Stimulated activated CD4-positive, alpha-beta T cell treated with anti-CD3 and anti-CD28 coated beads, Interleukin-4, amount 100 ng/mL, for 1 hour (primary cell): ENCODE results near the gene CMTM8.

Experiments used
- DNase-seq: peaks from one replicate; pipeline ENCODE4 v3.0.0-alpha.2; 2020

CMTM8 gene

GRCh38 chr3:32236377-32236776, 2.1 kb upstream of the CMTM8 start:
- DNase-seq = no peak

DNA sequence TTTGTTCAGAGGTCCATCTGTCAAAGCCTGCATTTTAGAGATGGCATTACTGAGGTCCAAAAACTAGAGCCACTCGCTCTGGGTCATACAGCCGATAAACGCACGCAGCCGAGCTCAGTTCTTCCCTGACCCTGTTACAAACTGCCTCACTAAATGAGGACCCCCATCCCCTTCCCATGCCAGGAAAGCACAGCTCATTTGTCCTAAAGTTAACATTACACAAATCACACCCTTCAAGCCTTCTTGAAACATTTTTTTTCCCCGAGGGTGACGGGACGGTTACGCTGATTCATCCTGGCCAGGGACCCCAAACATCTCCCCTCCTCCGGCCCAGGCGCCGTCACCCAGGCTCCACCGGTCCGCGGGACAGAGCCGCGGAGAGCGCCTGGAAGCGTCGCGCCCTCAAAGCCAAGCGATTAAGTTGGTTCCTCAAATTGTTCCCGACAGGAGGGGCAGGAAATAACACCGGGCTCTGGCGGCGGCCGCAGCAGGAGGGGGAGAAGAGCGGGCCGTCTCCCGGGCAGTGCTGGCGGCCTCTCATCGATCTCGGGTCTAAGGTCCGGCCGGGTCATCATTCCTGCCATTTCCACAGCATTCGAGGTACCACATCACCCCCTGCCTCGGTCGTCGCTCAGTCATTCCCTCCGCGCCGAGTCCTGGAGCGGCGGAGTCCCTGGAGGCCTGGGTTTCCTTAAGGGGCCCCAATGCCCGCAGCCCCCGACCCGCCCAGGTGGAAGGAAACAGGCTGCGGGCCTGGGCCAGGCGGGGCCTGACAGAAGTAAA, 619 bp upstream of the CMTM8 start:
- DNase-seq = peak; percentile 4

- DNase-seq = peak; percentile 7
Measured at GRCh38 chr3:32239307-32240158, 1.1 kb downstream of the CMTM8 start.

DNA sequence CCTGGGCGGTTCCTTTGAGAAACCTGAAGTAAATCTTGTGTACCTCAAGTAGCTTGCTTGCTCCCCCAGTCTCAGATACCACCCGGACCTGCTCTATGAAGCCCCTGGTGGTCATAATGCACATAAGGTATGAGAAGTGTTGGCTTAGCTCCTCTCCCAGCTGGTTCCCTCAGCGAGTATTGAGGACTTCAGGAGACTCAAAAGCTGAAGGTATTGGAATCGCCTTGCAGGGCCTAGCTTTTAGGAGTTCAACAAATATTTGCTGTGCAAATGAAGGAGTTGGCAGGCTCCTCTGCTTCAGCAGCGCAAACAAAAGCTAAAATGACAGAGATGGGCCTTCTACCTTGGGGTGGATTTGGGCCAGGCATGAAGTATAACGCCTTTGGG, 1.7 kb downstream of the CMTM8 start:
- peak; percentile 28 for DNase-seq

DNA sequence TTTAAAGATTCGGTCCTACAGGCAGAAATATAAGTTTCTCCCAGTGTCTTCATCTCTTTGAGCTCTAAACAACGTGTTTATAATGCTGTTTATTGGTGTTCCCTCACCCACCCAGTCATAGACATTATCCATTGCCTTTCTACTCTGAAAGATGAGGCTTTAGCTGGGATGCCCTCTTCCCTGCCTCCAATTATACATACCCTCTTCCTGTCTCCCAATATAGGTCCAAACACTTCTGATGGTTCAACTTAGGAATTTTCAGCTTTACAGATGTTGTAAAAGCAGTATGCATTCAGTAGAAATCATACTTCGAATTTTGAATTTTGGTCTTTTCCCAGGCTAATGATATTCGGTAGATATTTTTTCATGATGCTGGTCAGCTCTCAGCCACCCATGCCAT, 2.6 kb downstream of the CMTM8 start:
- no peak for DNase-seq

DNA sequence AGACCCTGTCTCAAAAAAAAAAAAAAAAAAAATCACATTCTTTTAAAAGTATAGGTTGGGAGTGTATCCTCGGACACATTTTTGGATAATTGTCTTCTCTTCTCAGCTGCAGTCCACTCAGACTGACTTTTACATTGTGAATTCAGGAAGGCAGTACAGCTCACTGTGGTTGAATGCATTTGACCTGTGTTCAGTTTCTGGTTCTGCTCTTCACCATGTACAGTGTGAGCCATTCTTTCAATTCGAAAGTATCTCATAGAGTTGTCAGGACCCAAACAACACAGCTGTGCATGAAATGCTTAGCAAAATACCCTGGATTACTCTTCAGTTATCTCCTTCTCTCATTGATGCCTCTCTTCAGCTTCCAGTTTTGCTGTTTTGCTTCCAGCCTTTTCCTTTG, 5.0 kb downstream of the CMTM8 start:
- no peak for DNase-seq

DNA sequence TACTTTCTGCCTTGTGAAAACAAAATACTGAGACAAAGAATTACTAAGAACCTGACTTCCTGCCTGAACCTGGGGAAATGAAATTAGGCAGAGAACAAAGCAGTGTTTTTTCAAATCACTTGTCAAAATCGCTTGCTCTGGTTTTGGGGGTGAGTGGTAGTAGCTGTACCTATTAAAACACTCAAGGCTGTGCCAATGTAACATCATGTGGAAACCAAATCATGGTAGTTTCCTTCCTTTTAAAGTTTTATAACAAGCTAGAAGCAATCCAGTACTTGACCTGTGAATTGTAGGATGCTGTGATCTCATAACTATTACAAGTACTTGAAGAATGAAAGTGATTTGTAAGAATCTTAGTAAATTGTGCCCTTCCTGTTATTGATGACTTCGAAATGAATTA, 6.7 kb downstream of the CMTM8 start:
- no peak for DNase-seq

DNA sequence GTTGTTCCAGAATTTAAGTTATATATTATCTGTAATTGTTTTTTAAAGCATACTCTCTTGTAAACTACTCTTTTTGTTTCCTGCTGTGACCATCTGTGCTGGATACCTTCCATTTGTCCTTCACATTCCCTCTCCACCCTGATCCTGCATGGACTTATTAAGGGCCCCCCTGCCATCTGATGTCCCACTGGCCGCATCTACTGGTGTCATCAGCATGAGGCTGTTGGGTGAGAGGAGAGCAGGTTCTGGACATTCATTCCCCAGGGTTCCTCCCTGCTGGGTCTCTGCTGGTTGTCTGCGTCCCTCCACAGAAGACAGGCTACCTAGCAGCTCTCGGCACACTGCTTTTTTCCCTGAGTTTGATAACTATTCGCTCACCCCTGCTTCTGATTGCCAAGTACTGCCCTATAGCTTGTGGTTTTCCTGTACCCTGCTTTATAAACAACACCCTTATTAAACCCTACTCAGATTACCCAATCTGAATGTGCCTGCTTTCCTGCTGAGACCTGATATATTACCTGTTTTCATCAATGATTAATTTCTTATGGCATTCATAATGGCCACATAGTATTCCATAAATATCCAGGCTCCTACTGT, 7.7 kb downstream of the CMTM8 start:
- DNase-seq = no peak

DNA sequence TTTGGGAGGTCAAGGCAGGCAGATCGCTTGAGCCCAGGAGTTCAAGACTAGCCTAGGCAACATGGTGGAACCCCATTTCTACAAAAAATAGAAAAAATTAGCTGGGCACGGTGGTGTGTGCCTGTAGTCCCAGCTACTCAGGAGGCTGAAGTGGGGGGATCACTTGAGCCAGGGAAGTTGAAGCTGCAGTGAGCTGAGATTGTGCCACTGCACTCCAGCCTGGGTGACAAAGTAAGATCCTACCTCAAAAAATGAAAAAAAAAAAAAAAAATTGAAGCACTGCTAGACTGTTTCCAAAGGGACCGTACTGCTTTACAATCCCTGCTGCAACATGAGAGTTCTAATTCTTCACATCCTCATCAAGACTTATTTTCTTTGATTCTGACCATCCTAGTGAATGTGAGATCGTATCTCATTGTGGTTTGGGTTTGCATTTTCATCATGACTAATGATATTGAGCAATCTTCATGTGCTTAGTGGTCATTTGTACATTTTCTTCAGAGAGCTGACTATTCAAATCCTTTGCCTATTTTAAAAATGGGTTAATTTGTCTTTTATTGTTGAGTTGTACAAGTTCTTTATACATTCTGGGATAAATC, 10.8 kb downstream of the CMTM8 start:
- DNase-seq = no peak

- DNase-seq = no peak
Measured at GRCh38 chr3:32254268-32254667, 15.8 kb downstream of the CMTM8 start.

GRCh38 chr3:32255345-32255744, 16.9 kb downstream of the CMTM8 start:
- no peak for DNase-seq

DNA sequence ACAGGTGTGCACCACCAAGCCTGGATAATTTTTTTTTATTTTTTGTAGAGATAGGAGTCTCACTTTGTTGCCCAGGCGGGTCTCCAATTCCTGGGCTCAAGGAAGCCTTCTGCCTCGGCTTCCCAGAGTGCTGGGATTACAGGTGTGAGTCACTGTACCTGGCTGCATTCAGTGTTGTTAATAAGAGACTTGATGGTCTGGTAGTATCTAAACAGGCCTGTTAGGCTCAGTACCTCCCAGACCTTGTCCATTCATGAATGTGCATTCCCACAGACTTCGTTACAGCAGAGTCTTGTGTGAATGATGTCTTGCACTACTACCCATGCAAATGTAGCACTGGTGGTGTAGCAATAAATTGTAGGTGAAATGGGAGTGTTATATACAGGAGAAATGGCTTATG, 17.7 kb downstream of the CMTM8 start:
- no peak for DNase-seq

- no peak for DNase-seq
Measured at GRCh38 chr3:32257042-32257441, 18.6 kb downstream of the CMTM8 start.

GRCh38 chr3:32257641-32258438, 19.4 kb downstream of the CMTM8 start:
- no peak for DNase-seq

- no peak for DNase-seq
Measured at GRCh38 chr3:32258869-32259268, 20.4 kb downstream of the CMTM8 start.

- no peak for DNase-seq
Measured at GRCh38 chr3:32261545-32261944, 23.1 kb downstream of the CMTM8 start.

DNA sequence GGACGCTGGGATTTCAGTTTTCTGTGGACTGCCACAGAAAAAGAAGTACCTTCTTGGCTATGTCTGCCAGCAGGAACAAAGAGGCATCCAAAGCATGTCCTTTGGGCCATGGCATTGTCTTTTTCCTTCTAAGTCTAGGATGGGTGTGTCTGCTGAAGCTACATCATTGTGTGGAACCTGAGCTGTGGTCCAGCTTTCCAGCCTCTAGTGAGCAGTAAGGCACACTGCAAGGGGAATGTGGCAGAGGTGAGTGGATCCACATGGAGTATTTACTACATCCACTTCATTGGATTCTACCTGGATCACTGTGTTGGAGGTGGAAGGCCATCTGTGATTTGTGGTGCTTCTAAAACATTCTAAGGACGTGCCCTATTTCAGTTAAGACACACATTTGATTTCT, 23.7 kb downstream of the CMTM8 start:
- no peak for DNase-seq

- no peak for DNase-seq
Measured at GRCh38 chr3:32274306-32274705, 35.8 kb downstream of the CMTM8 start.

- no peak for DNase-seq
Measured at GRCh38 chr3:32275506-32275905, 37.0 kb downstream of the CMTM8 start.

GRCh38 chr3:32276279-32276841, 37.9 kb downstream of the CMTM8 start:
- no peak for DNase-seq

DNA sequence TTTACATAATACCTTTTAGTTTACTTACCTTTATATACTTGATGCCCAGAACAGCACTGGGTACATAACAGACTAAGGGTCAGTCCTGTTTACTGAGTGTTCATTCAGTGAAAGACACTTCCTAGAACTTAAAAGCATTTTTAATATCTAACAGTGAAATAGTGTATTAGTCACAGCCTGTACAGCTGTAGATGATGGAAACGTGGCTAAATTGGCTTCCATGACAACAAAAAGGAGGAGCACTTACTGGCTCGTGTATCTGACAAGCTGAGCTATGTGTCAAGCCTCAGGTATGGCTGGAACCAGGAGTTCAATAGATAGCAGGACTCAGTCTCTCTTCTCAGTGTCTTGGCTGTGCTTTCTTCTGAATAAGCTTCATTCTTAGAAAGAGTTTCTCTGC, 40.2 kb downstream of the CMTM8 start:
- no peak for DNase-seq

DNA sequence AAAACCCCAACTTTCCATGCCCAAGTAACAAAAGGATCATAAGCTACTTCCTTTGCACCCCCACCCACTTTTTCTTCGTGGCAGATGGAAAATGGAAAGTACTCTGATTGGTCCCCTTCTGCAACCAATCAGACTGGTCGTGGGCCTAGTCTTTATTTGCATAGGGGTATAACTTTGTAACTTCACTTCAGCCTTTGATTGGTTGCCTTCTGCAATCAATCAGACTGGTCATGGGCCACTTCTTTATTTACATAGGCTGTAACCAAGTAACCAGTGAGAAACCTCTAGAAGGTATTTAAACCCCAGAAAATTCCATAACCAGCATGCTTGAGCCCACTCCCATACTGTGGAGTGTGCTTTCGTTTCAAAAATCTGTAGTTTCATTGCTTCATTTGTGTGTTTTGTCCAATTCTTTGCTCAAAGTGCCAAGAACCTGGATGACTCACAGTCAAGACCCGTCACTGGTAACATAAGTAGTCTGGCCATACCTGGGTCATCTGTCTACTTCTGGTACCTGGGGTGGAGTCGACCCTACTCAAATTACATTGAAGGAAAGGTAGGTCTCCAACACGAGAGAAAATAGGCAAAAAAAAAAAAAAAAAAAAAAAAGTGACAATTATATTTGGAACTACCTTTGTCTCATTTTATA, 41.9 kb downstream of the CMTM8 start:
- no peak for DNase-seq
